ENCODE data around the gene PDGFRB. TPM values are rescaled to one million over a fixed set of nuclear protein-coding genes. Genes with fewer than 3 reads are reported as not detected.

Gene PDGFRB
- total RNA-seq, 1 donor from 2014 or later, result 39.7 TPM

- H3K4me3 ChIP-seq, result no peak overlapping the region
- no peaks in the 10 kb centered on the region for H3K4me1 ChIP-seq
- H3K27me3 ChIP-seq (ENCODE audit: low read depth), result peaks cover 4% of the 10 kb centered on the region
- intact Hi-C loops (cut with micrococcal nuclease), result no loop called here
- DNase-seq, result peak; percentile 44
- TF ChIP-seq CTCF (IDR thresholded peaks at IDR 0.05; ENCODE audit: borderline replicate concordance), result no peak
- peak overlapping the region; percentile 54 for H3K27ac ChIP-seq (replicated peaks)
- H3K9me3 ChIP-seq (replicated peaks), result no peaks in the 10 kb centered on the region
- no peaks in the 10 kb centered on the region for H3K36me3 ChIP-seq
These were observed 90.3 kb downstream of the PDGFRB start for GRCh38 chr5:150065346-150065745.

GRCh38 chr5:150064681-150065220, 90.9 kb downstream of the PDGFRB start:
- intact Hi-C loops (cut with micrococcal nuclease), result no loop called here
- H3K27me3 ChIP-seq (ENCODE audit: low read depth), result peaks cover 4% of the 10 kb centered on the region
- TF ChIP-seq CTCF (IDR thresholded peaks at IDR 0.05; ENCODE audit: borderline replicate concordance), result no peak
- H3K4me1 ChIP-seq, result no peaks in the 10 kb centered on the region
- DNase-seq, result no peak
- H3K36me3 ChIP-seq, result no peaks in the 10 kb centered on the region
- no peak overlapping the region for H3K4me3 ChIP-seq
- peak overlapping the region; percentile 30 for H3K27ac ChIP-seq (replicated peaks)
- no peaks in the 10 kb centered on the region for H3K9me3 ChIP-seq (replicated peaks)

Other genes with a start within 250 kb of the PDGFRB start
- 0.22 TPM for gene PDE6A, start 211.1 kb downstream of the PDGFRB start, total RNA-seq
- gene SLC26A2, start 195.1 kb downstream of the PDGFRB start, total RNA-seq, result 4.1 TPM
- 2.8 TPM for gene TIGD6, start 155.2 kb downstream of the PDGFRB start, total RNA-seq
- gene HMGXB3, start 155.1 kb downstream of the PDGFRB start, total RNA-seq, result 14.7 TPM
- 15.5 TPM for gene CSF1R, start 69.3 kb downstream of the PDGFRB start, total RNA-seq
- gene CDX1, start 10.9 kb upstream of the PDGFRB start, total RNA-seq, result not detected
- gene SLC6A7, start 34.2 kb upstream of the PDGFRB start, total RNA-seq, result not detected
- 19.4 TPM for gene CAMK2A, start 133.9 kb upstream of the PDGFRB start, total RNA-seq
- 0.16 TPM for gene ARSI, start 147.1 kb upstream of the PDGFRB start, total RNA-seq
- gene TCOF1, start 201.9 kb upstream of the PDGFRB start, total RNA-seq, result 19.3 TPM